Measurements from ENCODE around the gene NETO1.

Gene NETO1

DNA sequence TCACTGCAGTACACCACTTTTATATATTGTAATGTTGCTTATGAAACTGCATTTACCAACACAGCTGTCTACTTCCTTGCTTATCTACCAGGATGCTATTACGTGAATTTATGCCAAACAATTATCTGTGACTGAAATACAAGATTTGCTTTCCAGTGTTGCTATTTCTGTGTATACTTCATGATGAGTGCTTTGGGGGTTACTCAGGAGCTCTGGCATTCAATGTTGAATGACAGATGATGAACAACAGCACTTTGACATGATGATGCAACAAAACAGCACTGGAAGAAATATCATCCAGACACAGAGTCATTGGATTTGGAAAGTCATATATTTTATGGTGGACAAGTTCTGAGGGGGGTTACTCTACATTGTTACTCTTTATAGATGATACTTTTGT lies 125.8 kb downstream of the NETO1 start:
- TF ChIP-seq, protein P1, sequence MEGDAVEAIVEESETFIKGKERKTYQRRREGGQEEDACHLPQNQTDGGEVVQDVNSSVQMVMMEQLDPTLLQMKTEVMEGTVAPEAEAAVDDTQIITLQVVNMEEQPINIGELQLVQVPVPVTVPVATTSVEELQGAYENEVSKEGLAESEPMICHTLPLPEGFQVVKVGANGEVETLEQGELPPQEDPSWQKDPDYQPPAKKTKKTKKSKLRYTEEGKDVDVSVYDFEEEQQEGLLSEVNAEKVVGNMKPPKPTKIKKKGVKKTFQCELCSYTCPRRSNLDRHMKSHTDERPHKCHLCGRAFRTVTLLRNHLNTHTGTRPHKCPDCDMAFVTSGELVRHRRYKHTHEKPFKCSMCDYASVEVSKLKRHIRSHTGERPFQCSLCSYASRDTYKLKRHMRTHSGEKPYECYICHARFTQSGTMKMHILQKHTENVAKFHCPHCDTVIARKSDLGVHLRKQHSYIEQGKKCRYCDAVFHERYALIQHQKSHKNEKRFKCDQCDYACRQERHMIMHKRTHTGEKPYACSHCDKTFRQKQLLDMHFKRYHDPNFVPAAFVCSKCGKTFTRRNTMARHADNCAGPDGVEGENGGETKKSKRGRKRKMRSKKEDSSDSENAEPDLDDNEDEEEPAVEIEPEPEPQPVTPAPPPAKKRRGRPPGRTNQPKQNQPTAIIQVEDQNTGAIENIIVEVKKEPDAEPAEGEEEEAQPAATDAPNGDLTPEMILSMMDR (conservative IDR thresholded peaks at IDR 0.05): no peak
- TF ChIP-seq ZFX (IDR thresholded peaks at IDR 0.05): no peak
- H3K27ac ChIP-seq: no peak overlapping the region

DNA sequence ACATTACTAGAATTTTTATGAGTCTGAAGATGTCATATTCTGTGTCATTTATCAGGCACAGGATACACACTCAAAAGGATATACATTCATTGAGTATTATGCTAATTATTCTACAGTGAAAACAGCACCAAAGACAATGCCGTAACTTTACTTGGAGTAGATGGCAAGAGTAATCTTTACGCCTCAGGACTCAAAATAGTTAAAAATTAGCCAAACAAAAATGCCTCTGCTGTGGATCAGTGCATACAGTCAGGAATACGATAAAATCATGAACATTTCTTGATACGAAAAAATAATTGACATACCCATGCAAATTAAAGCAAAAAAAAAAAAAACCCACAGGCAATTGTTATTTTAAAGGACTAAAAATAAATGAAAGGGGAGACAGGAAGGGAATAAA lies 129.7 kb downstream of the NETO1 start:
- H3K27ac ChIP-seq: no peak overlapping the region
- TF ChIP-seq, protein P1 (conservative IDR thresholded peaks at IDR 0.05): no peak
- no peak for TF ChIP-seq ZFX (IDR thresholded peaks at IDR 0.05)

DNA sequence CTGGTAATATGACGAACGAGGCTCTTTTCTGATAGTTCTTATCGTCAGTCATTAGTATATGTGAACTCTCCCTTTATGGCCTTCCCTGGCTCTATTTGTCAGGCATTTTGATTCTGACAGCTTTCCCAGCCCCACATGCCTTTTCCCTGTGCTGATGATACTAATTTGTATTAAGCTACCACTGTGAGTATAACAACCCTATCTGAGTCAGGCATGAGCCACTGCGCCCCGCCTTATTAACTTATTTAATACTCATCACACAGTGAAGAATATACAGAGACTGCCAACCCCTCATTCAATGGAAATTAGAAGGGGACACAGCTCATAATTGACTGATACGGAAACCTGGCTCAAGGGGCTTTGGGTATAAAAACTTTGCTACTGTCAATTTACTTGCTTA lies 140.0 kb downstream of the NETO1 start:
- TF ChIP-seq, protein P1 (conservative IDR thresholded peaks at IDR 0.05): no peak
- no peak for TF ChIP-seq ZFX (IDR thresholded peaks at IDR 0.05)
- H3K27ac ChIP-seq: no peak overlapping the region

DNA sequence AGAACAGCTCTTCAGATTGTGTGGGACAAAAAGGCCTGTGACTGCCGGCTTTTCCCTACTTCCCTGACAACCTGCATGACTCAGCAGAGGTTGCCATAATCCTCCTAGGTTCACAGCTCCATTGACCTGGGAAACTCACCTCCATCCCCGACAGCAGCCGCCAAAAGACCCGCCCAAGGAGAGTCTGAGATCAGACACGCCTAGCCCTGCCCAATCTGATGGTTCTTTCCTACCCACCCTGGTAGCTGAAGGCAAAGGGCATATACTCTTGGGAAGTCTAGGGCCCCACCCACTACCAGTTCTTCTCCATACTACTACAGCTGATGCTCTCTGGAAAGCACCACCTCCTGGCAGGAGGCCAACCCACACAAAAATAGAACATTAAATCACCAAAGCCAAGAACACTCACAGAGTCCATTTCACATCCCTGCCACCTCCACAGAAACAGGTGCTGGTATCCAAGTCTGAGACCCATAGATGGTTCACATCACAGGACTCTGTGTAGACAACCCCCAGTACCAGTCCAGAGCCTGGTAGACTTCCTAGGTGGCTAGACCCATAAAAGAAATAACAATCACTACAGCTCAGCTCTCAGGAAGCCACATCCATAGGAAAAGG lies 140.6 kb downstream of the NETO1 start:
- H3K27ac ChIP-seq: no peak overlapping the region
- TF ChIP-seq ZFX (IDR thresholded peaks at IDR 0.05): no peak
- TF ChIP-seq, protein P1 (conservative IDR thresholded peaks at IDR 0.05): no peak

- no peak overlapping the region for H3K27ac ChIP-seq
- no peak for TF ChIP-seq ZFX (IDR thresholded peaks at IDR 0.05)
- TF ChIP-seq, protein P1 (conservative IDR thresholded peaks at IDR 0.05): no peak
These were observed 141.6 kb downstream of the NETO1 start for GRCh38 chr18:72726201-72726600.

DNA sequence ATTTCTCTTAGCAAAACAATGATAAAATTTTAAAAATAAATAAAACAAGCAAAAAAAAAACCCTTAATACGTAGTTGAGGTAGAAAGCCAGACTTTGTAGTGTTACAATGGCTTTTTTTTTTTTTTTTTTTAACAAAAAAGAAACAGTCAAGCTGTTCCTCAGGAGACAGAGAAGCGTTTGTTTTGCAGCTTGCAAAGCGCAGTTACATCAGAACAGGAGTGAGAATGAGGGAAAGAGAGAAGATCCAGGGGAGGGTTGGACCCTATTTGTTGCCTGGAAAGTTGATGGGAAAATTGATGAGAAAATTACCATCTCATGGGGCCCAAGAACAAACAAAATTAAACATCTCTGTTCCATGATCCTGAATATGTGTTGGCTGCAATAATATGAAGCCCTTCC lies 146.5 kb downstream of the NETO1 start:
- TF ChIP-seq ZFX (IDR thresholded peaks at IDR 0.05): no peak
- TF ChIP-seq, protein P1 (conservative IDR thresholded peaks at IDR 0.05): no peak
- H3K27ac ChIP-seq: no peak overlapping the region

DNA sequence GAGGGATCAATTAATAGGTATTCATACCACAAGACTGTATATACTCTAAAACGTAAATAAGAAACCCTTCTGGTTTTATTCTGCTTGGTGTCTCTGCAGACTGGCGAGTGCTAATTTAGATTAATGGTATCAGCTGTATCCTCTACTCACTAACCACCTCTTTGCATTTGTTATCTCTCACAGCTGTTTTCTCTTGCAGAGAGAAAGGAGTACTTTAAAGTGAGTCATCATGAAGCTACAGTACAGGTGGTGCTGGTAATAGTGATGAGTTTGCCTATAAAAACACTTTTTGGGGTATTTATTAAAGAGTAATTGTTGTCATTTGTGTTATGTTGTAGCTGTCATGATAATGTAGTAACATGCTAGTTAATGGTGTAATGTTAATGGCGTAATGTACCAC lies 147.7 kb downstream of the NETO1 start:
- no peak for TF ChIP-seq ZFX (IDR thresholded peaks at IDR 0.05)
- TF ChIP-seq, protein P1 (conservative IDR thresholded peaks at IDR 0.05): no peak
- no peak overlapping the region for H3K27ac ChIP-seq
